Epithelial cell of esophagus (primary cell): ENCODE results near the gene UCHL5.

ENCODE experiments used
- DNase-seq: peaks from one replicate; pipeline ENCODE4 v3.0.0; 2010; ENCODE audit warnings: low read depth
- H3K4me3 ChIP-seq: 2 replicates; pipeline ENCODE4 v1.5.1; 2011; ENCODE audit warnings: mild to moderate bottlenecking, low read length, control low read depth
- CTCF ChIP-seq: IDR thresholded peaks from 2 replicates; pipeline ENCODE4 v1.5.1; 2011; ENCODE audit warnings: low read depth, mild to moderate bottlenecking, low read length, control low read depth, inconsistent platforms; ENCODE audit not compliant: insufficient read depth; ENCODE audit errors: missing control alignments

Gene UCHL5

GRCh38 chr1:192967211-192967877 is 91.8 kb downstream of the UCHL5 start:
- no peak overlapping the region for H3K4me3 ChIP-seq
- TF ChIP-seq CTCF, result no peak
- no peak for DNase-seq

GRCh38 chr1:192966073-192966472 is 93.1 kb downstream of the UCHL5 start:
- no peak for DNase-seq
- TF ChIP-seq CTCF, result no peak
- H3K4me3 ChIP-seq, result no peak overlapping the region

- H3K4me3 ChIP-seq, result no peak overlapping the region
- TF ChIP-seq CTCF, result no peak
- no peak for DNase-seq
These were observed 96.3 kb downstream of the UCHL5 start for GRCh38 chr1:192962901-192963300.
